ENCODE data around the gene PLD2.
A peak's percentile ranks its signal among the peaks of the same experiment; 100 is the strongest.

PLD2 gene

DNA sequence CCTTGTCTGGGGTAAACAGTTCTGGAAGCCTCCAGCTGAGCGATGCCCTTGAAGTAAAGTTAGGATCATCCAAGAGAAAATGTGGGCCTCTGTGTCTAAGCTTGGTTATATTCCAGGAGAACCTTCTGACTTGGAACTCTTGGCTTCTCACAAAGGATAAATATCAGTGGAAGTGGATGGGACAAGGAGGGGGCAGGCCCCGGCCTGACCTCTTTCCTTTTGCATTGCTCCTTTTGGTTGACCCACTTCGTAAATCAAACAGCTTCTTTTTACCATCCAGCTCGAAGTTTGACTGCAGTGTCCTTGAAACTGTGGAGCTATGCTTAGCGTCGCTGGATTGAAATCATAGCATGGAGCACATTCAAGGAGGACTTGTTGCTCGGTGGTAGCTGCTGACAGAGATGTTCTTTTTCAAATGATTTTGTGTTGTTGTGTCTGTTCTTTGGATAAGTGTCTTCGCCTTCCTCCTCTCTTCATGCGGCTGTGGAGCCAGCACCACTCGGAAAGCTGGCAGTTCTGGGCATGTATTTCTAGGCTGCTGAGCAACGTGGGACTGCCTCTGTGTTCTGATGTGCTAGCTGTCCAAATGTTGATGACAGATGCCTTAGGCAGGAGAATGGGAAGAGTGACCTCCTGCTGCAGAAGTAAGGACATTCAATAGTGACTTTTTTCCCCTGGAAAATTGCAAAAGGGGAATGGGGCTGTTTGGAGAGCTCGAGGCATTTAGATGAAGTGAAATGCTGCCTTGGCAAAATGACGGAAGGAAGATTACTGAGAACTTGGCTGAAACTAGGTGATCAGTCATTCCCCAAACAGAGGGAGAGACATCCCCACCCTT is 30.7 kb downstream of the PLD2 start:
- DNase-seq (ENCODE audit: extremely low spot score) = no peak
- no peak for TF ChIP-seq NFRKB (IDR thresholded peaks at IDR 0.05)
- no peak for TF ChIP-seq ZNF384 (IDR thresholded peaks at IDR 0.05)
- TF ChIP-seq L3MBTL2 (conservative IDR thresholded peaks at IDR 0.05) = no peak
- TF ChIP-seq BHLHE40 (IDR thresholded peaks at IDR 0.05; ENCODE audit: borderline replicate concordance) = no peak
- no peak for TF ChIP-seq FOXA1 (IDR thresholded peaks at IDR 0.05)
- no peak for TF ChIP-seq TARDBP (IDR thresholded peaks at IDR 0.05)
- no peak for TF ChIP-seq SP1 (IDR thresholded peaks at IDR 0.05)
- no peak for TF ChIP-seq CTBP1 (IDR thresholded peaks at IDR 0.05; ENCODE audit: borderline replicate concordance)
- TF ChIP-seq ELF4 (IDR thresholded peaks at IDR 0.05) = no peak
- TF ChIP-seq, protein P1, sequence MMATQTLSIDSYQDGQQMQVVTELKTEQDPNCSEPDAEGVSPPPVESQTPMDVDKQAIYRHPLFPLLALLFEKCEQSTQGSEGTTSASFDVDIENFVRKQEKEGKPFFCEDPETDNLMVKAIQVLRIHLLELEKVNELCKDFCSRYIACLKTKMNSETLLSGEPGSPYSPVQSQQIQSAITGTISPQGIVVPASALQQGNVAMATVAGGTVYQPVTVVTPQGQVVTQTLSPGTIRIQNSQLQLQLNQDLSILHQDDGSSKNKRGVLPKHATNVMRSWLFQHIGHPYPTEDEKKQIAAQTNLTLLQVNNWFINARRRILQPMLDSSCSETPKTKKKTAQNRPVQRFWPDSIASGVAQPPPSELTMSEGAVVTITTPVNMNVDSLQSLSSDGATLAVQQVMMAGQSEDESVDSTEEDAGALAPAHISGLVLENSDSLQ (IDR thresholded peaks at IDR 0.05) = no peak
- TF ChIP-seq LEF1 (IDR thresholded peaks at IDR 0.05; ENCODE audit: borderline replicate concordance) = no peak
- TF ChIP-seq FOXM1 (IDR thresholded peaks at IDR 0.05; ENCODE audit: borderline replicate concordance) = no peak
- TF ChIP-seq ARNT (IDR thresholded peaks at IDR 0.05) = no peak
- TF ChIP-seq FOXK2 (IDR thresholded peaks at IDR 0.05) = no peak
- TF ChIP-seq HDGF (IDR thresholded peaks at IDR 0.05; ENCODE audit: borderline replicate concordance) = no peak
- TF ChIP-seq SUZ12 (IDR thresholded peaks at IDR 0.05) = no peak
- CTCF ChIA-PET = interaction anchor here (0.6 to 1.0 kb wide), 3 partner anchors 29 to 38 kb away, joined by 3 to 4 read pairs (median 3); partner anchors contain the start of gene PLD2
- POLR2A ChIA-PET = interaction anchor here (0.6 to 2.0 kb wide), 11 partner anchors 9 to 134 kb away, joined by 3 to 10 read pairs (median 3); partner anchors contain the start of genes PELP1, PLD2, PSMB6 and SLC25A11

DNA sequence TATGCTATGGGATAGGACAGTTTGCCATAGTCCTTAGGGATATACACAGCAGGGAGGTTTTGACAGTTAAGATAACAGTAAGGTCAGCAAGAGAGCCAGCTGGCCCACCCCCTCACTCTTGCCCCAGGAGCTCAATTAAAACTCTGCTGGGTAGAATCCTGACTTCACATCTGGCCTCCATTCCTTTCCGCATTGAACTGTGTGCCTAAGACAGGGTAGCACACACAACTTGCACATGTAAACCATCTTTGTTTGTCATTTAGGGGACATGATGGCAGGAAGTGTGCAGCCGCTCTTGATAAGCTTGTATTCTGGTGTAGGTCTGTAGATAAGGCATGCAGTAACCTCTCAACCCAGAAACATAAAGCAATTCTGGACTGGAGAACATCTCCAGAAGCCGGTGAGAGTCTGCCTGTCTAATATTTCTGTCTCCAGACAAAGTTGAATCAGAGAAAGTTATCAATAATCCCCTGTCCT is 31.4 kb downstream of the PLD2 start:
- ChIA-PET POLR2A (interaction anchor here (0.6 to 2.0 kb wide), 7 partner anchors 9 to 129 kb away, joined by 3 to 10 read pairs (median 3); partner anchors contain the start of genes PLD2 and PSMB6), CTCF (interaction anchor here (1.0 kb wide), 1 partner anchor 32 kb away, joined by 3 read pairs; the partner anchor contains the start of gene PLD2)
- TF ChIP-seq L3MBTL2 (conservative IDR thresholded peaks at IDR 0.05) = no peak
- TF ChIP-seq FOXM1 (IDR thresholded peaks at IDR 0.05; ENCODE audit: borderline replicate concordance) = no peak
- no peak for TF ChIP-seq LEF1 (IDR thresholded peaks at IDR 0.05; ENCODE audit: borderline replicate concordance)
- TF ChIP-seq FOXA1 (IDR thresholded peaks at IDR 0.05) = no peak
- TF ChIP-seq, protein P1 (IDR thresholded peaks at IDR 0.05) = no peak
- no peak for TF ChIP-seq SP1 (IDR thresholded peaks at IDR 0.05)
- TF ChIP-seq FOXK2 (IDR thresholded peaks at IDR 0.05) = no peak
- no peak for TF ChIP-seq SUZ12 (IDR thresholded peaks at IDR 0.05)
- TF ChIP-seq ELF4 (IDR thresholded peaks at IDR 0.05) = no peak
- TF ChIP-seq ARNT (IDR thresholded peaks at IDR 0.05) = no peak
- no peak for TF ChIP-seq ZNF384 (IDR thresholded peaks at IDR 0.05)
- TF ChIP-seq NFRKB (IDR thresholded peaks at IDR 0.05) = no peak
- TF ChIP-seq CTBP1 (IDR thresholded peaks at IDR 0.05; ENCODE audit: borderline replicate concordance) = no peak
- DNase-seq (ENCODE audit: extremely low spot score) = no peak

DNA sequence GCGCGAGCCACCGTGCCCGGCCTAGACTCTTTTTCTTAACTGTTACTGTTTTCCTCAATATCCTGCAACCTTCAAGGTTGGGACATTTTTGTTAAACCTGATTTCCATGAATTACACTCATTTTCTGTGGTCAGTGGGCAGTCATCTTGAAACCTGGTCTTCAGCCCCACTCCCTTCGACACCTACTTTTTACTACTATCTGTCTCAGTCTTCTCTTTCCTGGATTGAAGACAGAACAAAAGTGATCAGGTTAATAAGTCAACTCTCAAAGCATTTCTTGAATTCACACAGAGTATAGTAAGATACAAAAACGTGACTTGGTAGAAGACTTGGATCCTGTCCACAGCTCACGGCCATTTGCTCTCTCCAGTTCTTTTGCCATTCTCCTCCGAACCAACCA is 32.3 kb downstream of the PLD2 start:
- no peak for DNase-seq (ENCODE audit: extremely low spot score)
- TF ChIP-seq, protein P1 (IDR thresholded peaks at IDR 0.05) = no peak
- TF ChIP-seq NFRKB (IDR thresholded peaks at IDR 0.05) = no peak
- TF ChIP-seq FOXA1 (IDR thresholded peaks at IDR 0.05) = no peak
- TF ChIP-seq ZNF384 (IDR thresholded peaks at IDR 0.05) = no peak
- no peak for TF ChIP-seq LEF1 (IDR thresholded peaks at IDR 0.05; ENCODE audit: borderline replicate concordance)
- TF ChIP-seq FOXM1 (IDR thresholded peaks at IDR 0.05; ENCODE audit: borderline replicate concordance) = no peak
- TF ChIP-seq HDGF (IDR thresholded peaks at IDR 0.05; ENCODE audit: borderline replicate concordance) = no peak
- no peak for TF ChIP-seq ARNT (IDR thresholded peaks at IDR 0.05)
- no peak for TF ChIP-seq ELF4 (IDR thresholded peaks at IDR 0.05)
- ChIA-PET POLR2A (interaction anchor here (1.3 kb wide), 1 partner anchor 8 kb away, joined by 6 read pairs; no protein-coding TSS in a partner anchor), CTCF (no interaction called here)

DNA sequence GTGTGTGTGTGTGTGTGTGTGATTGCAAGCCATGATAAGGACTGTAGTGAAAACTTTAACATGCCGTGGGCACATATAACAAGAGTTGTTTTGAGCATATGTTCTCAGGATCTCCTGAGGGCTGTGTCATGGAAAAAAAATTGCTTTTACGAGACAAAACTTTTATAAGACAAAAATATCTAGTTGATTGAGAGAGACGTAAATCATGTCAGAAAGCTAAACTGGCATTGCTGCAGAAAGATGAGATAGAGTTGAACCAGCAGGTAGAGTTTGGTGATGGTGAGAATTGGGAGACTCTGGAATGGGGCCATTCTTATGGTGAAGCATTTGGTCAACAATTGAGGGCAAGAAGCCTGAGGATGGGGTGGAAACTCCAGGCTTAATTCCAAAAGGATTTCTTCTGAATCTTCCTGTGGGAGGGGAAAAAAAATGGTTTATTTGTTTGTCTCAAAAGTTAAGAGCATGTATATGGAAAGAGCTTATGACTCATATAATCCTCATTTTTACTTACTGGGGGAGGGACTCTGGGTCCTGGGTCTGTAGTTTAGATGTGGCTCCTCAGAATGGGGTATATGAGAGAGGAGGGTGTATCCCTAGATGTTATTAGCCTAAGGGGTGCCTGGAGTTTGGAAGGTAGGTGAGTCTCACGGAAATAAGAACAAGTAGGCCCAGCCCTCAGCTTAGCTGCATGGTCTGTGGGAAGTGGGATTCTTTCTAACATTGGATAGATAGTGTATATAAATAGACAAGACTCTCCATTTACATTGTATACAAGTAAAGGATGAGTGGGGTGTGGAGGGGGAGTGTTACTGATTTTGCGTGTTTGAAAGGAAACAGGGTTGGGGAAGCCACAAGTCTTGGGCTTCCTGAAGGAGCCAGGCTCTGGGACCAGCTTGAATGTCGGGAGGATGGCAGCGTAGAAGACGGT is 33.3 kb downstream of the PLD2 start:
- TF ChIP-seq, protein P1 (IDR thresholded peaks at IDR 0.05) = peak; percentile 60
- no peak for TF ChIP-seq NFRKB (IDR thresholded peaks at IDR 0.05)
- DNase-seq (ENCODE audit: extremely low spot score) = no peak
- ChIA-PET CTCF (interaction anchor here (0.6 kb wide), 2 partner anchors 35 to 105 kb away, joined by 3 read pairs; no protein-coding TSS in a partner anchor), POLR2A (no interaction called here)

DNA sequence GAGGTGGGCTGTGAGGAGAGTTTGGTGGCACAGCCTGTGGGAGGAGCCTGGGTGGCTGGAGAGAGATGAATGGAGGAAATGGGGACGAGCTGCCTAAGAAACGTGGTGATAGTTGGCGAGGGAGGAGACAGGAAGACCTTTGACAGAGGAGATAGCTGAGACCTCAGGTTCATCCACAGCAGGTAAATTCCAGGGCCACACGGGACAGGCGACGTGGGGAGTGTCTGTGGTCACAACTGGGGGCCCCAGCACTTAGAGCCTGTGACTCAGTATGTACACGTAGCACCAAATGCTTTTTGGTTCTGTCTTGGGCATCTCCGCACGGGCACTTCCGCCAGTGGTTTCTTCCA is 33.9 kb downstream of the PLD2 start:
- ChIA-PET CTCF (interaction anchor here (0.6 kb wide), 1 partner anchor 34 kb away, joined by 3 read pairs; no protein-coding TSS in a partner anchor), POLR2A (no interaction called here)
- TF ChIP-seq FOXK2 (IDR thresholded peaks at IDR 0.05) = no peak
- no peak for DNase-seq (ENCODE audit: extremely low spot score)

Data from HEK293T (cell line).